Activated CD8-positive, alpha-beta memory T cell treated with anti-CD3 and anti-CD28 coated beads for 36 hours (primary cell): ENCODE results near the gene SLC39A7. TPM values are rescaled to one million over a fixed set of nuclear protein-coding genes. Genes with fewer than 3 reads are reported as not detected.

Source experiments
- CTCF ChIA-PET: fragments of 350-600 bp; sonication (Branson Sonifier 250); formaldehyde crosslinking; loops from one replicate; lab custom pipeline; 2021; ENCODE audit warnings: antibody characterized with exemption; lab: Charles Lee
- POLR2A ChIA-PET: fragments of 350-600 bp; sonication (Branson Sonifier 250); formaldehyde crosslinking; loops from one replicate; lab custom pipeline; 2021; ENCODE audit warnings: antibody characterized with exemption; lab: Charles Lee
- total RNA-seq, 2 experiments: library from RNA; stranded (reverse); gene quantifications; one replicate each; pipeline ENCODE4 v1.2.3, GENCODE V29; 2021

Gene SLC39A7
- total RNA-seq, 2 experiments from 2014 or later: 60.1 to 62.4 TPM

DNA sequence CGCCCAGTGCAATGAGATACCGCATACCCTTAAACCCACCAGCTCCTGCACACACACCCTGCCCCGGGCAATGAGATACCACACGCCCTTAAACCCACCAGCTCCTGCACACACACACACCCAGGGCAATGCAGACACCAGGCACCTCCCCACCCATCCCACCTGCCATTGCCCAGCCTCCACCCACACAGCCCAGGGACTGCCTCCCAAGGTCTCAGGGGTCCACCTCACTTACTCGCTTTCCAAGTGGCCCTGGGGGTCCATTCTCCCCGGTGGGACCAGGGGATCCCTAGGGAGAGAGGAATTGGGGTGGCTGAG, 32.4 kb upstream of the SLC39A7 start:
- ChIA-PET POLR2A (no interaction called here), CTCF (interaction anchor here (1.1 kb wide), 1 partner anchor 29 kb away, joined by 4 read pairs; no protein-coding TSS in a partner anchor)

DNA sequence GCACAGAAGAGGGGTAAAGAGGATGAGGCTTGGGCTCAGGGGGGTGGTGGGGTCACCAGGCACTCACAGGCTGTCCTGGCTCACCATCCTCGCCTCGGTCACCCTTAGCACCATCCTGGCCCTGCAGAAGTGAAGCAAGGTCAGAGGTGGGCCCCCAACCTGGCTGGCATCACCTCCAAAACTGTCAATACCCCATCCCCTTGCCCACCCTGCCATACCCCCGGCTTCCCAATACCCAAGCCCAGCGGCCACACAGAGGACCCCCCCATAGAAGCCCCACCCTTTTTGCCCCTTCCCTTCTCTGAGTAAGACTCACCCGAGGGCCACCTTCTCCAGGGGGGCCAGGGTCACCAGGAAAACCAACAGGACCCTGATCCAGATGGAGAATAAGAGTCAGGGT, 32.0 kb upstream of the SLC39A7 start:
- CTCF ChIA-PET: no interaction called here
- POLR2A ChIA-PET: no interaction called here

DNA sequence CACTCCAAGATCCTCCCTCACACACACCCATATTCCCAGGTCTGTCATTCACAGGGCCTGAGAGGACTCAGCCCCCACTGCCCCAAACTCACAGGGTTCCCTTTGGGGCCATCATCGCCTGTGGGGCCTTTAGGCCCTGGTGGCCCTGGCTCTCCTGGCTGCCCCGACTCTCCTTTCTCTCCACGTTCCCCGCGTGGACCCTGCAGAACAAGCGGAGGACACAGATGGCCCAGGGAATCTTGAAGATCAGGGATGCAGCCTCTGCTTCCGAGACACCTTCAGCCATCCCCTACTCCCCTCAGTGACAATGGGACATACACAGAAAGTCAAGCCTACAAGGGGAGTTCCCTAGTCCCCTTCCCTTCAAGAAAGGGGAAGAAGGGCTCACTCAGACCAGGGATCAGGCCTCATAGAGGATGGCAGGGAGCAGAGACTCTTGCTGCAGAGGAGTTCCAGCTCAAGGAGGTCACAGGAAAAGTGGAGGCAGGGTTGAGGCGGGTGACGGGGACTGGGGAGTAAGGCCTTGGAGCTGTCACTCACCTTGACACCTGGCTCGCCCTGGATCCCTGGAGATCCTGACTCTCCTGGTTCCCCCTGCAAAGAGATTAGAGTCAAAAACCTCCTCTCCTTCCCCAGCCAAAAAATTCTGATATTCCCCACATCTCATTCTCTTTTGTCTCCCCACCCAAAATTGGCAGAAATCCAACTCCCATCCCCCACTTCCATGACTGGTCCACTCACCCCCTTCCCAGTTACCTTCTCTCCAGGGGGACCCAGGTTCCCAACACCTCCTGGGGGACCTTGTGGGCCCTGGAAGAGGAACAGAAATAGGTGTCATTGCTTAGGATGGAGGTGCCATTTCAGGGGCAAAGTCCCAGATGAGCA, 31.1 kb upstream of the SLC39A7 start:
- ChIA-PET POLR2A (no interaction called here), CTCF (no interaction called here)

DNA sequence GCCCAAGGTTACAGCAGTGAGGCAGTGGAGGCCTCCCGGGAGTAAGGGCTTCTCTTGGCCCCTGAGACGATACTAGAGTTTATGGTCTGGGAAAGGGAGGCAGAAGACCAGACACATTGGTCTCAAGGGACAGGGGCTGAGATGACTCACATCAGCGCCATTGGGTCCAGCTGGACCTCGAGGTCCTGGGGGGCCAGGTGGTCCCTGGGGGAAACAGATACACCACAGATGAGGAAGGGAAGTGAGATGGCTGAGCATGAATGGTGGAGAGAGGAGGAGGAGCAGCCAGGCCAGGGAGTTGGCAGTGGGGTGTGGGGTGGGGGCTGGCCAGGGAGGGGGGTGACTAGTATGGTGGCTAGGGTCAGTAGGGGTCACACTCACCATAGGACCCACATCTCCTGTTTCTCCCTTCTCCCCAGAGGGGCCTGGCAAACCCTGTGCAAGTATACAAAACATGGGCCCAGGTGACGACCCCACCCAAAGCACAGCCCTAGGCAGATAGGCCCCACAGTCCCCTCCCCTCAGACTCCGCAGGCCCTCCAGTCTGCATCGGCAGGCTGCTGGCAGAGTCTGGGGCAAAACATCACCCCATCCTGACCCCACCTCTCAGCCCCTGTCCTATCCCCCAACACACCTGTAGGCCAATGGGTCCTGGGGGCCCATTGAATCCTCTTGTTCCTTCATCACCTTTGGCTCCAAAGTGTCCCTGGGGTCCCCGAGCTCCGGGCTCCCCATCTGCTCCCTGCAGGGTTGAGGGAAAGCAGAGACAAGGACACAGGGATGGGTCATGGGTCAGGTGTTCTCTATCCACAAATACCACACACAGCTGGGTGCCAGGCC, 30.3 kb upstream of the SLC39A7 start:
- ChIA-PET CTCF (no interaction called here), POLR2A (no interaction called here)

DNA sequence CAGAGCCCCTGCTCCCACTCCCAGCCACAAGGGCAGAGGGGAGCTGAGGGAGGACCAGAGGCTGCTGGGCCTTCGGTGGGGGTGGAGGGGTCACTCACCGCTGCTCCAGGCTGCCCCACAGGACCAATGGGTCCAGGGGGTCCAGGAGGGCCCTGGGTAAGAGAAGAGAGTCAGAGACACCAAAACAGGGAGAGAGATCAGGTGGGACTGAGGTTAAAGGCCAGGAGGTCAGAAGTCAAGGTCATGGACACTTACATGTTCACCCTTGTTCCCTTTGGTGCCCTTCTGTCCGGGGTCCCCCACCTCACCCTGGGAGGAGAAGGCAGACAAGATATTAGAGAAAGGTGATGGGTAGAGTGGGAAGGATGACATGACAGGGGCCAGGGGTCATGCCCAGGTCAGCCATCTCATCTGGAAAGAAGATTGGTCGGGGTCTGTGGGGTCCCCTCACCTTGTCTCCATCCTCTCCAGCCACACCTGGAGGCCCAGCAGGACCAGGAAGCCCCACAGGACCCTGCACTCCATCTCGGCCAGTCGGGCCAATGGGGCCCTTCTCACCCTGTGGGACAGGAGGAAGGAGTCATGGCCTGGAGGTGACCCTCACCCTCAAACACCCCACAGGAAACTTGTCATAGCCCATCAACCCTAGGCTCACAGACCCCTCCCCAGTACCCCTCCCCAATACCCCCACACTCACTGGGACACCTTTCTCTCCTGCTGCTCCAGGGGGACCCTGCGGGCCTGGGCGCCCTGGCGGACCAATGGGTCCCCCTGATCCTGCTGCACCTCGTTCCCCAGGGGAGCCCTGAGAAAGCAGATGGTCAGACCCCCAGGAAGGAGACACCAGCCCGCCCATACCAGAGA, 29.4 kb upstream of the SLC39A7 start:
- ChIA-PET POLR2A (no interaction called here), CTCF (no interaction called here)

DNA sequence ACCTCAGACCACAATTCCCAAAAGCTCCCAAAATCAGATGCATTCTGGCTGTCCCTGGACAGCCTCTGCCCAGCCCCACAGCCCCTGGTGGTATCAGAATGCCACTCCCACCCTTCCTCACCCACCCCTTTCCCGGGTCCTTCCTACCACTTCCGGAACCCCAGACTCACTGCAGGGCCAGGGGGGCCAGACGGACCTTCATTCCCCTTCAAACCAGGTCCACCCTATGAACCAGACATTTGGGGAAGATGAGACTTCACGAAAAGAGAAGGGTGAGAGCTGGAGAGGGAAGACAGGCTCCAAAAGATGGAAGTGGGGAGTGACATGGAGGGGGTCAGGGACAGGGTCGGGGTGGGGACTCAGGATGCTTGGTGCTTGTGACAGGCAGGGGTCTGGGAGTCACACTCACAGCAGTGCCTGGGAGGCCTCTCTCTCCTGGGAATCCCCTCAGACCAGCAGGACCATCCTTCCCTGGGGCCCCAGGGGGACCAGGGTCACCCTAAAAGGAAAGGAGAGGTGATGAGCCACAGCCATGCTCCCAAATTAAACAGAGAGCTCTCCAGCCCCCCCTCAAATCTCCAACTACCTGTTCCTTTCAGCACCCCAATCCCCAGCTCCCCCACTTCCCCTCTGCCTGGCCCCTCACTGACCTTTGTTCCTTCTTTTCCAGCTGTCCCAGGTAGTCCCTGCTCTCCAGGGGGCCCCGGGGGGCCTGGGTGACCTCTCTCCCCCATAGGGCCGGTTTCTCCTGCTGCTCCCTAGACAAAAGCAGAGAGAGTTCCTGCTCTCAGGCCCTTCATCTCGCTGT, 28.6 kb upstream of the SLC39A7 start:
- ChIA-PET CTCF (interaction anchor here (0.7 to 1.2 kb wide), 2 partner anchors 13 to 52 kb away, joined by 4 read pairs; no protein-coding TSS in a partner anchor), POLR2A (no interaction called here)

DNA sequence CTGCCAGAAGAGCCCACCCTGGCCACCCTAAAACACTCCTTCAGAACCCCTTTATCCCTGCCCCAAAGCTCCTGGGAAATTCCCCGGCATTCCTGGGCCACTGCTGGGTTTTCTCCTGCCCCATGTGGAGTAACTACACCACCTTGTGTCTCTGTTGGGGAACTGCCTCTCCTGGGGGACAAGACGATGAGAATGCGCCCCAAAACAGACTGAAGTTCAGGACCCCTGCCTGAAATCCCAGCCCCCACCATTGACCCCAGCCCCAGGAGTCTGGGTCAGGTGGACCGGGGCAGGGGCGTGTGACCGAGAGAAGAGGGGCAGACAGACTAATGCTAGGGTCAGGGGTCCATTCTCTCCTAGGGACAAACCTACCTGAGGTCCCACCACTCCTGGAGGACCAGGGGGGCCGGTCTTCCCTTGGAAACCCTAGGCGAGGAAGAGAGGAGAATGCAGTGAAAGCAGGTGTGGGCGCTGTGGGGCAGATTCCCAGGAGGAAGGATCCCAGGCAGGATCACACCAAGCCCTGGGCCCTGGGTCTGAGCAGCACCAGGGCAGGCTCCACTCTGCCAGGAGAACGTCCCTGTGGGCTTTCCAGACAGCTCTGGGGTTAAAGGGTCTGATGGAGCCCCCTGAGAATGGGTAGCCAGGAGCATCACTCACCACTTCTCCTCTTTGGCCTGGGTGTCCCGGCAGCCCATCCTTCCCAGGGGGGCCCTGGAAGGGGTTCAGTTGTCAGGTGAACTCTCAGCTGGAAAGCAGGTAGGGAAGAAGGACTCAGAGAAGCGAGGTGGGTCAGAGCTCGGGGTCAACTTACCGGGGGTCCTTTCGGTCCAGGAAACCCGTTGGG, 27.8 kb upstream of the SLC39A7 start:
- POLR2A ChIA-PET: interaction anchor here (0.6 kb wide), 1 partner anchor 327 kb away, joined by 3 read pairs; no protein-coding TSS in a partner anchor

DNA sequence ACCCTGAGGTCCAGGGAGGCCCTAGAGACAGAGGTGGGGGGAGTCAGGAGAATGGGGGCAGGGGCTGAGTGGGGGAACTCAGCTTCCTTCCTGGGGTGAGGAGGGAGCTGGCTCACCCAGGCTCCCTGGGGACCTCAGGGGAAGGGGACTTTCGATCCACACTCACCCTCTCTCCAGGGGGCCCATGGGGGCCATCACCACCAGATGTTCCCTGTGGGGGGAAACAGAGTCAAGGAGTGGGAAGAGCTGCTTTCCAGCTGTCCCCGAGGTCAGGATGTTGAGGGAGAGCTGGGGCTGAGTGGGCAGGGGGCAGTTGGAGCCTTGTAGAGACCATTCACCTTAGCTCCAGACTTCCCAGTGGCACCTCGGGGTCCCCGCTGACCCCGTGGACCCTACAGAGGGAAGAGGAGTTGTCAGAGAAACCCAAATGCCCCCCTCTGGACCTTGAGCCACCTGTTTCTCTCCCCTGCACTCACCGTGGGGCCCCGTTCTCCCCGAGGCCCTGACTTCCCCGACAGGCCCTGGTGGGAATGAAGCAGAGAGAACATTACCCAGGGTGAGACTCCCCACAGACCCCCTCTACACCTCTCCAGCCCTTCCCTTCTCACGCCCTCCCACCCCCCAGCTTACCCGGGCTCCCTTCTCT, 27.0 kb upstream of the SLC39A7 start:
- ChIA-PET POLR2A (no interaction called here), CTCF (interaction anchor here (0.7 to 1.3 kb wide), 2 partner anchors 12 to 24 kb away, joined by 3 to 4 read pairs; no protein-coding TSS in a partner anchor)

More for the DNA sequence above, 27.8 kb upstream of the SLC39A7 start:
- CTCF ChIA-PET: interaction anchor here (0.7 to 1.2 kb wide), 3 partner anchors 12 to 53 kb away, joined by 3 to 4 read pairs (median 4); no protein-coding TSS in a partner anchor

DNA sequence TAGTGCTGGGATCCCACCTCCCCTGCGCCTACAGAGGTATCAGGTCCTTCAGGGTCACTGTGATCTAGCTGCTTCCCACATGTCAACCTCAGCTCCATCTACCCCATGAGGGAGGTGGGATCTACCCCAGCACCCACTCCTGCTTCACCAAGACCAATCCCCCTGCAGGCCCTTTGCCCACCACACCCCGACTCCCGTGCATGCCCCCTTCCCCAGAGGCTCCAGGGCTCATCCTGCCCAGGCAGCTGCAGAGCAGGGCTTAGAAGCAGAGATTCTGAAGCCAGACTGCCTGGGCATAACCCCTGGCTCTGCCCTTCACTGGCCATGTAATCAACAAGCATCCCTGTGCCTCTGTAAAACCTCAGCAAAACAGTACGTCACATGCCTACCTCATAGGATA, 25.9 kb upstream of the SLC39A7 start:
- CTCF ChIA-PET: interaction anchor here (0.6 to 1.3 kb wide), 3 partner anchors 14 to 69 kb away, joined by 3 to 6 read pairs (median 4); no protein-coding TSS in a partner anchor

DNA sequence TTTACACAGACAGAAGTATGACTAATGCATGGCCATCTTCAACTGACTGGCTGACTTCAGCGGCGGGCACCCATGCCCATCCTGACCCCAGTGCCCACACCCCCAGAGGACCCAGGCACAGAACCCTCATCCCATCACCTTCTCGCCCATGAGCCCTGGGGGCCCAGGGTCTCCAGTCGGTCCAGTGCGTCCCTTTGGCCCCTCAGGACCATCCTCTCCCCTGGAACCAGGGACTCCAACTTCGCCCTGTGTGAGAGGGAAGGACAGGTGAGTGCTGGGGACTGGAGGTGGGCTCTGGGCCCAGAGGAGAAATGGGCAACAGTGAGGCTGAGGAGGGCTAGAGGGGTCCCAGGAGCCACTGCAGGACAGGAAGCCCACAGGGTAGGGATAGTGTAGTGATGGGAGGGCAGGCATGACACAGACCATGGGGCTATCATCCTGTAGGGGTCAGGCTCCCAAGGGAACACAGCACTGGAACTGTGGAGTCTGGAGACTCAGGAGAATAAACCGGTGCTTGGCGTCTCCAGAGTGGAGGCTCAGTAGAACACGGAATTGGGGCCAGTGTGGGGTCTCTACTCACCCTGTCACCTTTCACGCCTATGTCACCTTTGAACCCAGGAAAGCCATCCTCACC, 25.1 kb upstream of the SLC39A7 start:
- CTCF ChIA-PET: interaction anchor here (0.5 to 1.1 kb wide), 3 partner anchors 14 to 72 kb away, joined by 3 read pairs; no protein-coding TSS in a partner anchor
- POLR2A ChIA-PET: no interaction called here

More for the DNA sequence above, 25.9 kb upstream of the SLC39A7 start:
- POLR2A ChIA-PET: no interaction called here

DNA sequence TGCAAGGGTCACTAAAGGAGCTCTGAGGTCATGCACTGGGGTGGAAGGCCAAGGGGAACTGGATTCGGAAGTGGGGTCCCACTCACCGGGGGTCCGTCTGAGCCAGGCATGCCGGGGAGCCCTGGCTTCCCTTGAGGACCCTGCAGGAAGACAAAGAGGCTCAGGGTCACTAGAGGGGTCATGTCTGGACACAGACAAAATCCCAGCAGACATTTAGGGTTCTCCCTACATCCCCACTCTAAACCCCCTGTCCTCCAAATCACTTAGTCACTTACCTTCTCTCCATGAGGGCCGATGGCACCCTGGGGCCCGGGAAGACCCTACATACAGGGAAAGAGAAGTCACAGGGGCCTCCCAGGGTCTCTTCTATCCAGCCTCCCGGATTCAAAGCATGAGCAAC, 23.8 kb upstream of the SLC39A7 start:
- CTCF ChIA-PET: no interaction called here

DNA sequence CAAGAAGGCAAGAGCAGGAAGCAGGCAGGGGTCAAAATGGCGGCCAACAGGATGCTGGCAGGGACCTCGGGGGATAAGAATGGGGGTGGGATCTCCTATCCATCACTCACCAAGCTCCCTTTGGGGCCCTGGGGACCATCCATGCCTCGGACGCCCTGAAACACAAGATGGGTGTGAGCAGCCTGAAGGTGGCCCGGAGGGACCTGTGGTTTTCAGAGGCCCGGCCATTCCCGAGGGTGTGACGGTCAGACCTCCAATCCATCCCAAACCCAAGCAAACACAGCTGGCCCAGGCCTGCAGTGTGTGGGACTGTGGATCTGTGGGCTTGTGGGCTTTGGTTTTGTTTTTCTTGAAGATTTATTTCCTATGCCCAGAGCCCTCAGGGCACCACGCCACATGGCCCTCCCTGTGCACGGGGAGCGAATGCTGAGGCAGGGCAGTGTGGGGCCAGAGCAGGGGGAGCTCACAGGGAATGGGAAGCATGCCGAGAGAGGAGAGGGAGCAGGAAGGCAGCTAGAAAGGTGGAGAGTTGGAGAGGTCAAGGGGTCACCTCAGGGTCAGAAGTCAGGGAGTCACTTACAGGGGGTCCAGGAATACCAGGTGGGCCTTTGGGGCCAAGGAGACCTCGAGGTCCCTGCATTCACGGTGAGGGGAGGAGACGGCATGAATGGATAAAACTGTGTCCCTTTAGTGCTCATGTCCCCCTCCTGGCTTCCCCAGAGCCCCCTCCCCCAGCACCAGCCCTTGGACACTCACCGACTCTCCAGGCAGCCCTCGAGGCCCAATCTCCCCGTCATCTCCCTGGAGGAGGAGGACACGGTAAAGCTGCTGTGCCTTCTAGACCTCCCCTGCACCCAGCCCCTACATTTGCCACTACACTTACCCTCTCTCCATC, 22.9 kb upstream of the SLC39A7 start:
- ChIA-PET POLR2A (no interaction called here), CTCF (no interaction called here)

More for the DNA sequence above, 23.8 kb upstream of the SLC39A7 start:
- POLR2A ChIA-PET: no interaction called here

DNA sequence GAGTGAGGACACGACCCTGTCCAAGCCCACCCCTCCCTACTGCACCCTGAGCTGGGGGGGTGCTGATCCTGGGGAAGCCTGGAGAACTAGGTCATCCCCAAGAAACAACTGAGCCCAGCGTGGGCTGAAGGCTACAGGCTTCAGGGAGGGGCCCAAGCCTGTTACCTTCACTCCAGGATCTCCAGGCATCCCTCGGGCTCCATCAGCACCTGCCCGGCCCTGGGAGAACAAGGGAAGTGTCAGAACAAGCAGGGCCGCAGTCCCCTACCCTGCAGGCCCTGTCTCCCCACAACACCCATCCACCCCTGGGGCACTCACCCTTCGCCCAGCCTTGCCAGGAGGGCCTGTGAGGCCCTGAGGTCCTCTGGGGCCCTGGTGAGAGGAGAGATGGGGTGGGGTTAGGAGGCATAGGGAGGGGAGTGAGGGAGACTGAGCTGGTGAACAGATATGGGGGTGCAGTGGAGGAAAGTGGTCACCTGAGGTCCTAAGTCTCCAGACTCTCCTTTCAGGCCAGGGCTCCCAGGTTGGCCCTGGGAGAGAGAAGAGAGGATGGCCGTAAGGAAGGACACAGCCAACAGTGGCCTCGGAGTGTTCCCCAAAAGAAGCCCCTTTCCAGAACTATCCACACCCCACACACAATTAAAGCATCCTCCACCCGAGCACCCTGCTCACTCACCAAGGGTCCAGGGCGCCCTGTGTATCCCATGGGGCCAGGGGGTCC, 21.8 kb upstream of the SLC39A7 start:
- ChIA-PET POLR2A (no interaction called here), CTCF (no interaction called here)

DNA sequence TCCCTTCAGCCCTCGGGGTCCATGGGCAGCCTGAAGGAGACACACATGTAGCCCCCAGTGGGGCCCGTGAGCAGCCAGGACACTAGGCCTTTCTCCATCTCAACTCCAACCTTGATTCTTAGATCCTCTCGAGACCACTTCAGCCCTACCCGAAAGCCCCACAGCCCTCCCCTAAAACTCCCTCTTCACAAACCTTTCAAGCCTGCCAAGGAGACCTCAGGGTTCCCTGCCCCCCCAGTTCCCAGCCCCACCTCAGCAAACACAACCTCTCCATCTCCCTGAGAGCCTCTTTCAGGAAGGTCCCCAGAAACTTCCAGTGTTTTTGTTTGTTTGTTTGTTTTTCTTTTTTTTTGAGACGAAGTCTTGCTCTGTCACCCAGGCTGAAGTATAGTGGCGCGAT, 19.5 kb upstream of the SLC39A7 start:
- POLR2A ChIA-PET: no interaction called here
- CTCF ChIA-PET: no interaction called here
